GM23338 (cell line): ENCODE data around the gene PRTFDC1. TPM values are rescaled to one million over a fixed set of nuclear protein-coding genes. Genes with fewer than 3 reads are reported as not detected.

Experiments used
- ATAC-seq: fragments of 200-7000 bp; cut with Tn5 transposase; 3 replicates; pipeline ENCODE4 v1.9.1; 2020
- DNase-seq: peaks from one replicate; pipeline ENCODE4 v3.0.0-alpha.2; 2015; ENCODE audit warnings: low spot score
- H2AFZ ChIP-seq: fragments of 200-600 bp; sonication (generic); 2 replicates; pipeline ENCODE4 v1.8.0; 2016; ENCODE audit warnings: antibody characterized with exemption, mild to moderate bottlenecking, moderate library complexity
- H3F3A ChIP-seq: fragments of 200-600 bp; sonication (generic); replicated peaks from 2 replicates; pipeline ENCODE4 v1.8.0; 2017; ENCODE audit warnings: antibody characterized with exemption, mixed run types, low read depth
- H3K27ac ChIP-seq: fragments of 200-600 bp; sonication (generic); 2 replicates; pipeline ENCODE4 v1.6.1; 2016; ENCODE audit warnings: low read depth
- H3K27me3 ChIP-seq: fragments of 200-600 bp; sonication (generic); 2 replicates; pipeline ENCODE4 v1.8.0; 2016; ENCODE audit warnings: mild to moderate bottlenecking, mixed run types, moderate library complexity; ENCODE audit not compliant: insufficient read depth
- H3K36me3 ChIP-seq: fragments of 200-600 bp; sonication (generic); 2 replicates; pipeline ENCODE4 v1.8.0; 2016; ENCODE audit warnings: mild to moderate bottlenecking; ENCODE audit not compliant: insufficient read depth
- H3K4me1 ChIP-seq: fragments of 200-600 bp; sonication (generic); 2 replicates; pipeline ENCODE4 v1.8.0; 2016; ENCODE audit warnings: mild to moderate bottlenecking, moderate library complexity; ENCODE audit not compliant: insufficient read depth
- H3K4me2 ChIP-seq: fragments of 200-600 bp; sonication (generic); 2 replicates; pipeline ENCODE4 v1.7.1; 2017; ENCODE audit warnings: mixed run types
- H3K4me3 ChIP-seq: fragments of 200-600 bp; sonication (generic); 2 replicates; pipeline ENCODE4 v1.6.1; 2016; ENCODE audit warnings: mixed run types
- H3K79me2 ChIP-seq: fragments of 200-600 bp; sonication (generic); replicated peaks from 2 replicates; pipeline ENCODE4 v1.8.0; 2017; ENCODE audit warnings: mild to moderate bottlenecking; ENCODE audit not compliant: insufficient read depth
- H3K9me2 ChIP-seq: fragments of 200-600 bp; sonication (generic); 2 replicates; pipeline ENCODE4 v1.8.0; 2017; ENCODE audit not compliant: insufficient read depth
- H4K20me1 ChIP-seq: fragments of 200-600 bp; sonication (generic); replicated peaks from 2 replicates; pipeline ENCODE4 v1.8.0; 2017; ENCODE audit warnings: mild to moderate bottlenecking; ENCODE audit not compliant: insufficient read depth
- H3K27ac Mint-ChIP-seq: 2 replicates; pipeline ENCODE4 v1.8.0; 2020; ENCODE audit warnings: inconsistent platforms, mild to moderate bottlenecking, moderate library complexity, mixed read lengths
- H3K27me3 Mint-ChIP-seq: 3 replicates; pipeline ENCODE4 v1.8.0; 2022; ENCODE audit warnings: low read depth, mild to moderate bottlenecking, moderate library complexity, mixed read lengths, inconsistent platforms; ENCODE audit not compliant: insufficient read depth, poor library complexity
- H3K36me3 Mint-ChIP-seq: 3 replicates; pipeline ENCODE4 v1.8.0; 2021; ENCODE audit warnings: low read depth, mild to moderate bottlenecking, inconsistent platforms, moderate library complexity, mixed read lengths
- H3K4me1 Mint-ChIP-seq: 3 replicates; pipeline ENCODE4 v1.8.0; 2020; ENCODE audit warnings: mild to moderate bottlenecking, inconsistent platforms, mixed read lengths
- H3K4me3 Mint-ChIP-seq: 3 replicates; pipeline ENCODE4 v1.8.0; 2021; ENCODE audit warnings: moderate library complexity, mild to moderate bottlenecking, inconsistent platforms, mixed read lengths
- H3K9me3 Mint-ChIP-seq: 3 replicates; pipeline ENCODE4 v1.8.0; 2020; ENCODE audit warnings: moderate library complexity, mild to moderate bottlenecking, inconsistent platforms, mixed read lengths
- CREB1 ChIP-seq: fragments of 250-450 bp; sonication (Bioruptor Pico); IDR thresholded peaks from 2 replicates; pipeline ENCODE4 v1.5.0; 2020; ENCODE audit warnings: low read depth, mild to moderate bottlenecking, moderate library complexity
- CTCF ChIP-seq, 2 experiments: fragments of 200-600 bp in 1 of 2; sonication (generic) in 1 of 2; conservative IDR thresholded peaks; 2 replicates each; pipeline versions ENCODE4 v1.5.1 to v1.6.1; 2016 to 2017; ENCODE audit warnings: antibody characterized with exemption in 2 of 2, low read depth in 2 of 2, mild to moderate bottlenecking in 2 of 2, moderate library complexity in 1 of 2
- EZH2 ChIP-seq: fragments of 200-600 bp; sonication (generic); IDR thresholded peaks from one replicate; pipeline ENCODE4 v1.8.0; 2017; ENCODE audit warnings: antibody characterized with exemption, mild to moderate bottlenecking, low read depth; ENCODE audit not compliant: unreplicated experiment
- JUNB ChIP-seq: IDR thresholded peaks from one replicate; pipeline ENCODE4 v1.6.1; 2016; ENCODE audit warnings: antibody characterized with exemption; ENCODE audit not compliant: unreplicated experiment
- NANOG ChIP-seq: IDR thresholded peaks from 2 replicates; pipeline ENCODE4 v1.6.1; 2016; ENCODE audit warnings: antibody characterized with exemption, borderline replicate concordance
- POLR2AphosphoS5 ChIP-seq: IDR thresholded peaks from 2 replicates; pipeline ENCODE4 v1.6.1; 2016; ENCODE audit warnings: antibody characterized with exemption, low read depth
- REST ChIP-seq: IDR thresholded peaks from one replicate; pipeline ENCODE4 v1.6.1; 2018; ENCODE audit warnings: antibody characterized with exemption; ENCODE audit not compliant: unreplicated experiment
- STAT1 ChIP-seq: IDR thresholded peaks from one replicate; pipeline ENCODE4 v1.6.1; 2016; ENCODE audit warnings: antibody characterized with exemption; ENCODE audit not compliant: unreplicated experiment
- polyA plus RNA-seq: library from polyadenylated mRNA; unstranded; fragments of >200 nt; fragmentation: Nextera tagmentation; extraction: Ambion mirVana; gene quantifications from 2 replicates; pipeline ENCODE4 v1.2.1, GENCODE V29; 2016
- total RNA-seq: library from RNA; depleted of rRNA; stranded (reverse); fragments of >200 nt; shearing (Covaris generic); gene quantifications from 2 replicates; pipeline ENCODE4 v1.2.3, GENCODE V29; 2014

The PRTFDC1 gene
- total and polyA plus RNA-seq, 2 experiments from 2014 or later, result 7.9 to 9.1 TPM

GRCh38 chr10:24891823-24892222 lies 60.6 kb downstream of the PRTFDC1 start (continued):
- no peak for TF ChIP-seq REST
- no peak for TF ChIP-seq JUNB
- TF ChIP-seq NANOG, result no peak
- no peak for TF ChIP-seq EZH2
- no peak for TF ChIP-seq POLR2AphosphoS5

GRCh38 chr10:24889639-24890038 lies 62.8 kb downstream of the PRTFDC1 start:
- Mint-ChIP-seq H3K27me3 (peaks cover 3% of the 10 kb centered on the region), H3K27ac (no peak overlapping the region), H3K4me1 (peaks cover 3% of the 10 kb centered on the region), H3K4me3 (no peak overlapping the region), H3K36me3 (no peaks in the 10 kb centered on the region), H3K9me3 (no peaks in the 10 kb centered on the region)
- H3F3A ChIP-seq, result no peaks in the 10 kb centered on the region
- TF ChIP-seq CTCF (conservative IDR thresholded peaks at IDR 0.05; ENCODE audit: low read depth in 2 of 2), result no peak
- TF ChIP-seq STAT1, result no peak
- TF ChIP-seq REST, result no peak
- no peak for TF ChIP-seq CREB1 (CRISPR knock-in tag)
- TF ChIP-seq NANOG, result no peak
- no peak overlapping the region for H2AFZ ChIP-seq
- DNase-seq (no peak), ATAC-seq (no peak)
- no peaks in the 10 kb centered on the region for H3K27me3 ChIP-seq
- no peaks in the 10 kb centered on the region for H3K9me2 ChIP-seq
- H4K20me1 ChIP-seq, result no peaks in the 10 kb centered on the region
- H3K4me2 ChIP-seq, result no peak overlapping the region
- H3K4me1 ChIP-seq, result peaks cover 5% of the 10 kb centered on the region; the same call in 1 of the 2 replicates
- H3K4me3 ChIP-seq, result no peak overlapping the region
- H3K36me3 ChIP-seq, result no peaks in the 10 kb centered on the region
- no peak overlapping the region for H3K27ac ChIP-seq
- no peaks in the 10 kb centered on the region for H3K79me2 ChIP-seq
